WERI-Rb-1 (cell line): ENCODE measurements around the gene MEGF11.

ENCODE experiments used
- DNase-seq: peaks from one replicate; pipeline ENCODE4 v3.0.0-alpha.2; 2020
- H3K27ac ChIP-seq: fragments of 250-450 bp; sonication (Bioruptor Pico); 2 replicates; pipeline ENCODE4 v1.5.1; 2020; ENCODE audit warnings: mild to moderate bottlenecking, moderate library complexity
- H3K27me3 ChIP-seq: fragments of 250-450 bp; sonication (Bioruptor Pico); 2 replicates; pipeline ENCODE4 v1.5.1; 2021; ENCODE audit warnings: mild to moderate bottlenecking, low read depth, moderate library complexity; ENCODE audit not compliant: insufficient read depth, severe bottlenecking
- H3K36me3 ChIP-seq: fragments of 250-450 bp; sonication (Bioruptor Pico); 2 replicates; pipeline ENCODE4 v1.5.1; 2020; ENCODE audit warnings: mild to moderate bottlenecking, moderate library complexity
- H3K4me3 ChIP-seq: 2 replicates; pipeline ENCODE4 v1.5.1; 2011; ENCODE audit warnings: low read depth, mild to moderate bottlenecking, control low read depth, low read length
- H3K9me3 ChIP-seq: fragments of 250-450 bp; sonication (Bioruptor Pico); 2 replicates; pipeline ENCODE4 v1.5.1; 2021; ENCODE audit warnings: mild to moderate bottlenecking, moderate library complexity; ENCODE audit not compliant: severe bottlenecking
- TF ChIP-seq, protein P1 (sequence below): IDR thresholded peaks from 2 replicates; pipeline ENCODE4 v1.5.1; 2011; ENCODE audit warnings: low read depth, mild to moderate bottlenecking, control low read depth, inconsistent platforms, low read length

The MEGF11 gene

DNA sequence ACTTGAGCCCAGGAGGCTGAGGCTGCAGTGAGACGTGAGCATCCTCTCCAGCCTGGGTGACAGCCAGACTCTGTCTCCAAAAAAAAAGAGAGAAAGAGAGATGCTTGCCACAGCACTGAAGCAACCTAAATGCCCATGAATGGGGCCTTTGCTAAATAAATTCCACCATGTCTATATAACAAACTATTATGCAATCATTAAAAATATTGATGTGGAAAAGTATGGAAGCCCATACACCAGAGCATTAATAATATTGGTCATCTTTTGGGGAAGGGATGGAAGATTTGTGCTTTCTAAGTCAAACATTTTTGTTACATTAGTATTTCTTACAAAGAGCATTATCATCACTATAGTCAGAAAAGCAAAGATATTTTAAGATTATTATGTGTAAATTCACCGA lies 116.6 kb downstream of the MEGF11 start:
- H3K27ac ChIP-seq = no peak overlapping the region
- DNase-seq = no peak
- no peaks in the 10 kb centered on the region for H3K9me3 ChIP-seq
- TF ChIP-seq, protein P1, sequence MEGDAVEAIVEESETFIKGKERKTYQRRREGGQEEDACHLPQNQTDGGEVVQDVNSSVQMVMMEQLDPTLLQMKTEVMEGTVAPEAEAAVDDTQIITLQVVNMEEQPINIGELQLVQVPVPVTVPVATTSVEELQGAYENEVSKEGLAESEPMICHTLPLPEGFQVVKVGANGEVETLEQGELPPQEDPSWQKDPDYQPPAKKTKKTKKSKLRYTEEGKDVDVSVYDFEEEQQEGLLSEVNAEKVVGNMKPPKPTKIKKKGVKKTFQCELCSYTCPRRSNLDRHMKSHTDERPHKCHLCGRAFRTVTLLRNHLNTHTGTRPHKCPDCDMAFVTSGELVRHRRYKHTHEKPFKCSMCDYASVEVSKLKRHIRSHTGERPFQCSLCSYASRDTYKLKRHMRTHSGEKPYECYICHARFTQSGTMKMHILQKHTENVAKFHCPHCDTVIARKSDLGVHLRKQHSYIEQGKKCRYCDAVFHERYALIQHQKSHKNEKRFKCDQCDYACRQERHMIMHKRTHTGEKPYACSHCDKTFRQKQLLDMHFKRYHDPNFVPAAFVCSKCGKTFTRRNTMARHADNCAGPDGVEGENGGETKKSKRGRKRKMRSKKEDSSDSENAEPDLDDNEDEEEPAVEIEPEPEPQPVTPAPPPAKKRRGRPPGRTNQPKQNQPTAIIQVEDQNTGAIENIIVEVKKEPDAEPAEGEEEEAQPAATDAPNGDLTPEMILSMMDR = no peak
- no peak overlapping the region for H3K4me3 ChIP-seq
- no peaks in the 10 kb centered on the region for H3K36me3 ChIP-seq
- H3K27me3 ChIP-seq = no peaks in the 10 kb centered on the region

DNA sequence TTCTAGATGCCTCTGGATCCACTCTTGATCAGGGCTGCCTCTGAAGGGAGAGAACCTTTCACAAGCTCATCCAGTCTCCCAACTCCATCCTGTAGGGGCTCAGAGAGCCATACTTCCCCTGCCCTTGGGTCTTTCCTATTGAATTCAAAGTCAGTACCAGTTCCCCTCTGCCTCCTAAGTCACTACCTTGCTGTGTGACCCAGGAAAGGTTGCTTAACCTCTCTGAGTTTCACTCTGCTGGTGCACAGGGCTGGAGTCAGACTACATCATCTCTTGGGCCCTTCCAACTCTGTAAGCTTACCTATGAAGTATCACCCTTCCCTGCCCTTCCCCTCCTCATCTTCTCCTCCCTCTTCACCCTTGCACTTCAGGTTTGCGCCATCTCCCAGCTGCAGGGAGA lies 117.9 kb downstream of the MEGF11 start:
- Histone ChIP-seq H3K27ac (no peak overlapping the region), H3K27me3 (no peaks in the 10 kb centered on the region), H3K4me3 (no peak overlapping the region), H3K9me3 (no peaks in the 10 kb centered on the region), H3K36me3 (no peaks in the 10 kb centered on the region)
- TF ChIP-seq, protein P1 = no peak
- DNase-seq = no peak

DNA sequence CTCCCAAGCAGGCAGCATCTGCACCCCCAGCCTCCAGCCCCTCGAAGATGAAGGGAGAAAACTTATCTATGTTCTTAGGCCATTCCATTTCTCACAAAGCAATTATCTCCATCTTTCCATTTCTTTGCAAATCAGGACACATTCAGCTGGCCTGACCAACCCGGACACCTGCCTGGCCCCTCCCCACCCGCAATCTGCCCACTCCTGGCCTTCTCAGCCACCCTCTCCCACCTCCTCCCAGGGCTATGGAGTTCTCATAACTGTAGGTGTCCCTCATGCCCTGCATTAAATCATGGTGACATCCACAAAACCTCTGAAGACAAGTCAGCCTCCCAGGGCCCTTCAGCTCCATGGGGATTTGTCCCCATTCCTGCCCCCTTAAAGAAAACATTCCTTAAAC lies 119.3 kb downstream of the MEGF11 start:
- DNase-seq = no peak
- H3K36me3 ChIP-seq = no peaks in the 10 kb centered on the region
- H3K4me3 ChIP-seq = no peak overlapping the region
- peak overlapping the region; percentile 75 for H3K27ac ChIP-seq
- TF ChIP-seq, protein P1 = no peak
- no peaks in the 10 kb centered on the region for H3K9me3 ChIP-seq
- no peaks in the 10 kb centered on the region for H3K27me3 ChIP-seq

DNA sequence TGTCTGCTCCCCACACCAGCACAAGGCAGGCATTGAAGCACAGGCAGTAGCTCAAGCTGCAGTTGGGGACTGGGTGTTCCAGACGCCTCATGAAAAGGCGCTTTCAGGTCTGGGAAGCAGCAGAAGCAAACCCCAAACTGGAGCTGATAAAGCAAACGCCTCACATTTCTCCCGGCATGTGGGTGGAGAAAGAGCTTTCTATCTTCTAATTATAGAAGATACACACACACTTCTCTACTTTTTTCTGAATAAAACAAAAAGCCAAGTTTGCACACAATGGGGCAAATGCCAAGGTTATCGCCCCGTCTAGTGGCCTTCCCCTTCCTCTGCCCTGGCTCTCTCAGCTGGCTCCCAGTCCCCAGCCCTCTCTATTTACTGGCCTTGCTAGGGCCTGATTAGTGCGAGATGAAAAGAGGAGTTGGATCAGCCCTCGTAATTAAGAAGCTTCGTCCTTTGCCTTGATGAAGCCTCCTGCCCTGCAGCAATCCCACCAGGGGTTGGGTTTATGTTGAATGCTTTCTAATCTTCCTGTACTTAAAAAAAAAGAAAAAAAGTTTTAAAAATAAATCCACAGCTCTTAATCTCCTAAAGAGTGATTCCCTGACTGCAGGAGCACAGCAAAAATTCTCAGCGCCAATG lies 120.2 kb downstream of the MEGF11 start:
- H3K27me3 ChIP-seq = no peaks in the 10 kb centered on the region
- H3K4me3 ChIP-seq = no peak overlapping the region
- TF ChIP-seq, protein P1 = no peak
- peak; percentile 64 for DNase-seq
- H3K36me3 ChIP-seq = no peaks in the 10 kb centered on the region
- peak overlapping the region; percentile 75 for H3K27ac ChIP-seq
- no peaks in the 10 kb centered on the region for H3K9me3 ChIP-seq

DNA sequence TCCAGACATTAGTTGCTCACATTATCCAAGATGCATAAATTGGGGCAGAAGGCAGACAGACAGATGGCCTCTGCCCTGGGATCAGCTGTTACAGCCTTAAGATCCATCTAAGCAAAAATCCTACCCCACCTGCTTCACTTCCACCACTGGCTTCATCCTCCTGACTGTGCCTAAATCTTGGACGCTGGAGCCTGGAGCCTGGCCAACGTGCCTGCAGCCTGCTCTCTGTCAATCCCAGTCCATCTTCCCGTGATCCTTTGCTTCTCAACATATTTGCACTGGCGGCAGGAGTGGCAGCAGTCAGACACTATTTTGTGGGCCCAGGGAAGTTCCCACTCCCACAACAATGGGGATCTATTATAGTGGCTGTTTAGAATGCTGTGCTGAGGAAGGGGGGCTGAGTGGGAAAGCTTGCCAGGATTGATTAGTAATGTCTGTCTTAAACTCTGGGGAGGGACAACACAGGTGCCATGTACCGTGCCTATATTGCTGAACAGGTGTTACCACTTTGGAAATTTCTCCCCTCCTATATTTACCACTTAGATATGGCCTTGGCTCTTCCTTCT lies 121.2 kb downstream of the MEGF11 start:
- peak; percentile 66 for DNase-seq
- no peaks in the 10 kb centered on the region for H3K36me3 ChIP-seq

More for the DNA sequence above, 121.2 kb downstream of the MEGF11 start:
- TF ChIP-seq, protein P1 = no peak
- Histone ChIP-seq H3K9me3 (no peaks in the 10 kb centered on the region), H3K27me3 (no peaks in the 10 kb centered on the region), H3K27ac (peak overlapping the region; percentile 75), H3K4me3 (no peak overlapping the region)
